MG63 (cell line): Measurements from ENCODE around the gene POM121L2. TPM values are rescaled to one million over a fixed set of nuclear protein-coding genes. Genes with fewer than 3 reads are reported as not detected.
A peak's percentile ranks its signal among the peaks of the same experiment; 100 is the strongest.
"Not testable (repeated sequence)": the region's sequence is repeated elsewhere in the genome, so short reads cannot be mapped to it uniquely, and the experiment has no call there.

Experiments used
- DNase-seq: peaks from one replicate; pipeline ENCODE4 v3.0.0-alpha.2; 2020
- H3K27me3 ChIP-seq: fragments of 250-450 bp; sonication (Bioruptor Pico); 2 replicates; pipeline ENCODE4 v1.5.1; 2020; ENCODE audit warnings: mild to moderate bottlenecking, moderate library complexity
- H3K36me3 ChIP-seq: fragments of 250-450 bp; sonication (Bioruptor Pico); 2 replicates; pipeline ENCODE4 v1.5.1; 2020; ENCODE audit warnings: mild to moderate bottlenecking, moderate library complexity
- H3K4me3 ChIP-seq: fragments of 250-450 bp; sonication (Bioruptor Pico); 2 replicates; pipeline ENCODE4 v1.5.1; 2020; ENCODE audit warnings: mild to moderate bottlenecking, moderate library complexity
- H3K9me3 ChIP-seq: fragments of 250-450 bp; sonication (Bioruptor Pico); 2 replicates; pipeline ENCODE4 v1.5.1; 2020; ENCODE audit warnings: mild to moderate bottlenecking, moderate library complexity
- total RNA-seq: library from RNA; depleted of rRNA; stranded (reverse); fragments of >200 nt; shearing (Covaris generic); gene quantifications from 2 replicates; pipeline ENCODE4 v1.2.3, GENCODE V29; 2014; ENCODE audit warnings: low replicate concordance; rRNA removed

POM121L2 gene
- total RNA-seq, 1 experiment from 2014 or later, result not detected

DNA sequence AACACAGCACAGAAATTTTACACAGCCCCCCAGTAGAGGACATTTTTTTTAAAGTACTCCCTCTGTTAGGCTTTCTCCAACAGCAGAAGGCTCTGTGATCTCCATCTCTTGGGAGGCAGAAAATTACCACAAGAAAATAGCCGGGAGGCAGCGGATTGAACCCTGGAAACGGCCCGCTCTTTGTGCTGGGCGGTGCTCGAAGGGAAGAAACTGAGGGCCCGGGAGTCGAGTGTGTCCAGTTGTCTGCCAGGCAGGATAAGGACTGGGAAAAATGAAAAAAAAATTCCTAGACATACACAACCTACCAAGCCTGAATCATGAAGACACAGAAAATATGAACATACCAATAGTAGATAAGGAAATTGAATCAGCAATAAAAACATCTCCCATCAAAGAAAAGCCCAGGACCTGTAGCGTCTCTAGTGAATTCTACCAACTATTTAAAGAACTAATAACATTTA is 31.5 kb downstream of the POM121L2 start:
- no peaks in the 10 kb centered on the region for H3K9me3 ChIP-seq
- H3K4me3 ChIP-seq, result peak overlapping the region; percentile 62
- H3K36me3 ChIP-seq, result no peaks in the 10 kb centered on the region
- H3K27me3 ChIP-seq, result no peaks in the 10 kb centered on the region
- peak; percentile 13 for DNase-seq

GRCh38 chr6:27280064-27280539 is 32.0 kb downstream of the POM121L2 start:
- Histone ChIP-seq H3K9me3 (no peaks in the 10 kb centered on the region), H3K27me3 (no peaks in the 10 kb centered on the region), H3K36me3 (no peaks in the 10 kb centered on the region), H3K4me3 (peak overlapping the region; percentile 62)
- peak; percentile 36 for DNase-seq

DNA sequence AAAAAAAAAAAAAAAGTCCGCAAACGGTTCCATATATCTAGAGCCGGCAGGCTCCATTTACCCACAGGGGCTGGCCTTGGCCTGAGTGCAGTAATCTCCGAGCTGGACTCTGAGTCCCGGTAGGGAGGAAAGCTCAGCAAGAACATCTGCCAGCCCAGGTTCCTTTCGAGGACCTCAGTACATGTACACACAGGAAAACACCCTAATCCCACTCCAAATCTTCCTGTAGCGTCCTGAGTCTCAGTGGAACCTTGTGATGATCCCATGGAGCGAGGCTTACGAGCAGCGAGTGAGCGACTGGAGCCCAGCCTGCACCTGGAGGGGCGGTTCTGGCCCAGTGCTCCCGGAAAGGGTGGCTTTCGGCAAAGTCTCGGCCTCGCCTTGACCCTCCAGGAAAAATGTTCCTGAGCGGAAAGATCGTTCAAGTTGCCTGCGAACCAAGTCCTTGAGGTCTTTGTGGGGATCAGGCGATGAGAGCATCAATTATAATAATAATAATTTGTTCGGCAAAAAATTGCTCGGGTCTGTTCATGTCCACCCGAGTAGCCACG is 32.5 kb downstream of the POM121L2 start:
- H3K9me3 ChIP-seq, result no peaks in the 10 kb centered on the region
- H3K36me3 ChIP-seq, result no peaks in the 10 kb centered on the region
- peak; percentile 2 for DNase-seq
- peak overlapping the region; percentile 62 for H3K4me3 ChIP-seq
- H3K27me3 ChIP-seq, result no peaks in the 10 kb centered on the region

DNA sequence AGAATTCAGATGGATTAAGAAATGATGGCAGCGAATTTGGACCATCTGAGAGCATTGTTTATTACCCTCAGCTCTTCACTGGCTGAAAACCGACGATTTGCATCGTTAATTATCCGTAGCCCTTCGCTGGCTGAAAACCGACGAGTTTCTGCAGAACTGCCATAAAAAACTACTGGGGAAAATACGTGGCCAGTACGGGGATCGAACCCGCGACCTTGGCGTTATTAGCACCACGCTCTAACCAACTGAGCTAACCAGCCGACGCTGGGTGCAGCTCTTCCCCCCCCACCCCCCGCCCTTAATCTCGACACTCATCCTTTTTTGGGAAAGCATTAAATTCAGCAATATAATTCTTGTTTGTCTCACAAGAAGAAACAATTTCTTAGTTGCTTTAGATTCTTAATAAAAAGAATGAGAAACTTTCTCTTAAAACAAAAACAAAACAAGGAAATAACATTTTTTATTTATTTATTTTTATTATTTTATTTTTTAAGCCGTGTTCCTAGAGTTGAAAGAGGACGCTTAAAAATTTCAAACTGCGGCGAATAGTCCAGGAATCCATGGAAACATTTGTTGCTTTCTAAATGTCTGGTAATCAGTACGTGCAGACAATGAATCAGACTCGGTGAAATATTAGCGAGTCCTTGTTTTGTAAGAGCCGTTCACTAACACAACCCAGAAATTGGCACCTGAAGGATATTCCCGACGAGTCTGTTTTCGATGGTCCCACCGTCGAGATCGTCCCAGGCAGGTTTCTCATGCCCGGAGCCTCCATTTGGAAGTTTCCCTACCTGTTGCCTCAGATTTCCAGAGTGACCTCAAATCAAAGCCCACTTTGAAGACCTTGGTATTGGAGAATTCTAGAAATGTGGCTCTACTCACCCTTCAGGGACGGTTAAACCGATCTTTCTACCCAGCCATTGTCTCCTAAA is 36.8 kb downstream of the POM121L2 start:
- H3K9me3 ChIP-seq, result no peaks in the 10 kb centered on the region
- H3K36me3 ChIP-seq, result no peaks in the 10 kb centered on the region
- no peaks in the 10 kb centered on the region for H3K27me3 ChIP-seq
- peak; percentile 22 for DNase-seq
- H3K4me3 ChIP-seq, result peak overlapping the region; percentile 27

GRCh38 chr6:27273783-27274182 is 38.3 kb downstream of the POM121L2 start:
- Histone ChIP-seq H3K36me3 (no peaks in the 10 kb centered on the region), H3K4me3 (no peak overlapping the region)
- no peak for DNase-seq

DNA sequence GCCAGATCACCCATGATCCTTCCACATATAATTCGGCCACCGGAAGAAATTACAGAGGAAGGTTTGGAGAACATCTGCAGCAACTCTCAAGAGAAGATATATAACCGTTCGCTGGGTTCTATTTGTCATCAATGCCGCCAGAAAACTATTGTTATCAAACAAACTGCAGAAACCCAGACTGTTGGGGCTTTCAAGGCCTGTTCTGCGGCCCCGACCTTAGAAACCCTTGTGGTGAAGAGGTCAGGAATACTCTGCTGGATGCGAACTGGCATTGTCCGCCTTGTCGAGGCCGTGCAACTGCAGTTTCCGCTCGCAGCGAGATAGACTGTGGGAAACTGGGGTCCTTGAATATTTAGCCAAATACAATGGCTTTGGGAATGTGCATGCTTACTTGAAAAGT is 43.3 kb downstream of the POM121L2 start:
- Histone ChIP-seq H3K4me3 (no peak overlapping the region), H3K27me3 (no peaks in the 10 kb centered on the region), H3K9me3 (no peaks in the 10 kb centered on the region), H3K36me3 (no peaks in the 10 kb centered on the region)
- DNase-seq, result no peak

More at GRCh38 chr6:27273783-27274182, 38.3 kb downstream of the POM121L2 start:
- H3K27me3 ChIP-seq, result no peaks in the 10 kb centered on the region
- no peaks in the 10 kb centered on the region for H3K9me3 ChIP-seq

GRCh38 chr6:27267857-27268434 is 44.1 kb downstream of the POM121L2 start:
- no peak for DNase-seq
- H3K4me3 ChIP-seq, result no peak overlapping the region
- H3K27me3 ChIP-seq, result no peaks in the 10 kb centered on the region
- no peaks in the 10 kb centered on the region for H3K36me3 ChIP-seq
- no peaks in the 10 kb centered on the region for H3K9me3 ChIP-seq

DNA sequence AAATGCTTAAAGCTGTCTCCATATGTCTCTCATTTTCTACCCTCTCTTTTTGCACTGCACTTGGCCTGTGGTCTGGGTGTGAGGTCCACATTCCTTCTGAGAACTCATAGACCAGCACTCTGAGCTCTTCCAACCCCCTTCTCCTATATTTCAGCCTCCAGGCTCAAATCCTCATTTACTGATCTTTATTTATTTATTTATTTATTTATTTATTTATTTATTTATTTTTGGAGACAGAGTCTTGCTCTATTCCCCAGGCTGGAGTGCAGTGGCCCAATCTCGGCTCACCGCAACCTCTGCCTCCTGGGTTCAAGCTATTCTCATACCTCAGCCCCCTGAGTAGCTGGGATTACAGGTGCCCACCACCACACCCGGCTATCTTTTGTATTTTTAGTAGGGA is 45.1 kb downstream of the POM121L2 start:
- H3K9me3 ChIP-seq, H3K36me3 ChIP-seq, H3K27me3 ChIP-seq, H3K4me3 ChIP-seq, DNase-seq: not testable (repeated sequence)

- Histone ChIP-seq H3K9me3 (no peaks in the 10 kb centered on the region), H3K27me3 (no peaks in the 10 kb centered on the region), H3K36me3 (no peaks in the 10 kb centered on the region), H3K4me3 (no peak overlapping the region)
- no peak for DNase-seq
Observed at GRCh38 chr6:27263886-27264285, 48.2 kb downstream of the POM121L2 start.

DNA sequence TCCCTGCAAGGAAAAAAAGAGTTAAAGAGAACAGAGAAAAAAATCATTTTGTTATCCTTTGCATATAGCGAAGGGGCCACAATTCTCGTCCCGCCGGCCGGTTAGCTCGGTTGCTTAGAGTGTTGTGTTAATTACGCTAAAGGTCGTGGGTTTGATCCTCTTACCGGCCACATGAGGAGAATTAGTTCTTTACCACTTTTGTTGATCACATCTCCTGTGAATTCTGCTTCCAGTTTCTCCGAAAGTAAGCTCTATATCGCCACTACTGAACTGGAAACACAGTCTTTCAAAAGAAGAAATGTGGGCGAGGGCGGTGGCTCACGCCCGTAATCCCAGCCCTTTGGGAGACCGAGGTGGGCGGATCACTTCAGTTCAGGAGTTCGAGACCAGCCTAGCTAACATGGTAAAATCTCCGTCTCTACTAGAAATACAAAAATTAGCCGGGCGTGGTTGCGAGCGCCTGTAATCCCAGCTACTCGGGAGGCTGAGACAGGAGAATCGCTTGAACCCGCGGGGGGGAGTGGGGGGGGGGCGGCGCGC is 51.2 kb downstream of the POM121L2 start:
- no peaks in the 10 kb centered on the region for H3K9me3 ChIP-seq
- DNase-seq, result peak; percentile 6
- no peaks in the 10 kb centered on the region for H3K27me3 ChIP-seq
- peak overlapping the region; percentile 32 for H3K4me3 ChIP-seq
- no peaks in the 10 kb centered on the region for H3K36me3 ChIP-seq

- peak; percentile 19 for DNase-seq
- H3K4me3 ChIP-seq, result peak overlapping the region; percentile 32
- no peaks in the 10 kb centered on the region for H3K27me3 ChIP-seq
- no peaks in the 10 kb centered on the region for H3K9me3 ChIP-seq
- H3K36me3 ChIP-seq, result no peaks in the 10 kb centered on the region
Observed at GRCh38 chr6:27260369-27260768, 51.7 kb downstream of the POM121L2 start.

Other genes with a start within 250 kb of the POM121L2 start
- gene PRSS16, start 64.6 kb downstream of the POM121L2 start, total RNA-seq, result 0.33 TPM in 1 of 2 replicates, not detected in the other
- gene ZNF391, start 76.5 kb upstream of the POM121L2 start, total RNA-seq, result 3.3 and 5.3 TPM in 2 replicates
- 24.1 and 25.4 TPM in 2 replicates for gene ZNF184, start 160.8 kb upstream of the POM121L2 start, total RNA-seq